ENCODE measurements around the gene PCYT1A.

DNA sequence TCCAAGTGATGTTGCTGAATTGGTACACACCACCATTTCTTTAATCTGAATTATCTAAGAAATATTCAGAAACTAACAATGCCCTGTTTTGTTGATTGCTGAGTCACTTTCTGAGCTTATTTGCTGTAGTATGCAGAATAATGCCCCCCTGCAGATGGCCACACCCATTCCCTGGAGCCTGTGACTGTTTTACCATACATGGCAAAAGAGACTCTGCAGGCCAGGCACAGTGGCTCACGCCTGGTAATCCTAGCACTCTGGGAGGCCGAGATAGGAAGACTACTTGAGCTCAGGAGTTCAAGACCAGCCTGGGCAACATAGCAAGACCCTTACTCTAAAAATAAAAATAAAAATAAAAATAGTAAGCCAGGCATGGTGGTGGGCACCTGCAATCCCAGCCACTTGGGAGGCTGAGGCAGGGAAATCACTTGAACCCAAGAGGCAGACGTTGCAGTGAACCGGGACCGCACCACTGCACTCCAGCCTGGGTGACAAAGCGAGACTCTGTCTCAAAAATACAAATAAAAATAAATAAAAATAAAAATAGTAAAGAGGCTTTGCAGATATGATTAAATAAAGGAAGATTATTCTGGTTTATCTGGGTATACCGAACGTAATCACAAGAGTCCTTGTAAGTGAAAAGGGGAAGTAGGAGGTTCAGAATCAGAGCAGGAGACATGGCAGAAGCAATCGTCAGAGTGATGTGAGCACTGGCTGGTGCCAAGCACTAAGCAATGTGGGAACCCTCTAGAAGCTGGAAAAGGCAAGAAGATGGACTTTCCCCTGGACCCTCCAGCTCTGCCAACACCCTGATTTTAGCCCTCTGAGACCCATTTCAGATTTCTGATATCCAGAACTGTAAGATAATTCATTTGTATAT, 19.0 kb downstream of the PCYT1A start:
- TF ChIP-seq, protein P1, sequence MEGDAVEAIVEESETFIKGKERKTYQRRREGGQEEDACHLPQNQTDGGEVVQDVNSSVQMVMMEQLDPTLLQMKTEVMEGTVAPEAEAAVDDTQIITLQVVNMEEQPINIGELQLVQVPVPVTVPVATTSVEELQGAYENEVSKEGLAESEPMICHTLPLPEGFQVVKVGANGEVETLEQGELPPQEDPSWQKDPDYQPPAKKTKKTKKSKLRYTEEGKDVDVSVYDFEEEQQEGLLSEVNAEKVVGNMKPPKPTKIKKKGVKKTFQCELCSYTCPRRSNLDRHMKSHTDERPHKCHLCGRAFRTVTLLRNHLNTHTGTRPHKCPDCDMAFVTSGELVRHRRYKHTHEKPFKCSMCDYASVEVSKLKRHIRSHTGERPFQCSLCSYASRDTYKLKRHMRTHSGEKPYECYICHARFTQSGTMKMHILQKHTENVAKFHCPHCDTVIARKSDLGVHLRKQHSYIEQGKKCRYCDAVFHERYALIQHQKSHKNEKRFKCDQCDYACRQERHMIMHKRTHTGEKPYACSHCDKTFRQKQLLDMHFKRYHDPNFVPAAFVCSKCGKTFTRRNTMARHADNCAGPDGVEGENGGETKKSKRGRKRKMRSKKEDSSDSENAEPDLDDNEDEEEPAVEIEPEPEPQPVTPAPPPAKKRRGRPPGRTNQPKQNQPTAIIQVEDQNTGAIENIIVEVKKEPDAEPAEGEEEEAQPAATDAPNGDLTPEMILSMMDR (IDR thresholded peaks at IDR 0.05; ENCODE audit: borderline replicate concordance, extremely low read depth, low read length, poor library complexity, severe bottlenecking) = no peak
- no peak for TF ChIP-seq EZH2 (IDR thresholded peaks at IDR 0.05; ENCODE audit: borderline replicate concordance, low read depth, low read length, severe bottlenecking)

All from DND-41 (cell line).